Progenitor cell of endocrine pancreas (in vitro differentiated cells): Measurements from ENCODE around the gene AGRP. TPM values are rescaled to one million over a fixed set of nuclear protein-coding genes. Genes with fewer than 3 reads are reported as not detected.

ENCODE experiments used
- DNase-seq: peaks from one replicate; pipeline ENCODE4 v3.0.0; 2021; ENCODE audit warnings: low spot score; ENCODE audit not compliant: unreplicated experiment
- H3K27ac Mint-ChIP-seq: 2 replicates; pipeline ENCODE4 v1.8.0; 2021; ENCODE audit warnings: mild to moderate bottlenecking, moderate library complexity, mixed read lengths
- H3K27me3 Mint-ChIP-seq: 2 replicates; pipeline ENCODE4 v1.8.0; 2021; ENCODE audit warnings: mixed read lengths
- H3K36me3 Mint-ChIP-seq: 2 replicates; pipeline ENCODE4 v1.8.0; 2022; ENCODE audit warnings: mixed read lengths; ENCODE audit not compliant: insufficient read depth
- H3K4me1 Mint-ChIP-seq: 2 replicates; pipeline ENCODE4 v1.8.0; 2021; ENCODE audit warnings: low read depth, mixed read lengths
- H3K4me3 Mint-ChIP-seq: 2 replicates; pipeline ENCODE4 v1.8.0; 2021; ENCODE audit warnings: low read depth, mild to moderate bottlenecking, moderate library complexity, mixed read lengths
- H3K9me3 Mint-ChIP-seq: 2 replicates; pipeline ENCODE4 v1.8.0; 2021; ENCODE audit warnings: low read depth, mixed read lengths
- CTCF ChIP-seq: fragments of 200-600 bp; sonication (generic); IDR thresholded peaks from one replicate; pipeline ENCODE4 v1.5.0; 2021; ENCODE audit warnings: antibody characterized with exemption, mild to moderate bottlenecking; ENCODE audit not compliant: unreplicated experiment
- total RNA-seq: library from RNA; stranded (reverse); gene quantifications from 2 replicates; pipeline ENCODE4 v1.2.1, GENCODE V29; 2021

The AGRP gene
- total RNA-seq, 1 donor from 2014 or later = not detected

- Mint-ChIP-seq H3K4me3 (no peak overlapping the region), H3K27ac (no peak overlapping the region), H3K9me3 (no peaks in the 10 kb centered on the region), H3K27me3 (no peaks in the 10 kb centered on the region), H3K36me3 (no peaks in the 10 kb centered on the region), H3K4me1 (peaks cover 3% of the 10 kb centered on the region)
- TF ChIP-seq CTCF = no peak
- DNase-seq = no peak
Observed at GRCh38 chr16:67463691-67464090, 19.7 kb downstream of the AGRP start.

GRCh38 chr16:67463059-67463458, 20.3 kb downstream of the AGRP start:
- Mint-ChIP-seq H3K27me3 (no peaks in the 10 kb centered on the region), H3K9me3 (no peaks in the 10 kb centered on the region), H3K27ac (no peak overlapping the region), H3K36me3 (no peaks in the 10 kb centered on the region), H3K4me3 (no peak overlapping the region), H3K4me1 (peaks cover 3% of the 10 kb centered on the region)
- DNase-seq = no peak
- no peak for TF ChIP-seq CTCF

- no peak overlapping the region for H3K27ac Mint-ChIP-seq
- TF ChIP-seq CTCF = no peak
- H3K9me3 Mint-ChIP-seq = no peaks in the 10 kb centered on the region
- no peak overlapping the region for H3K4me3 Mint-ChIP-seq
- H3K36me3 Mint-ChIP-seq = no peaks in the 10 kb centered on the region
- no peak for DNase-seq
- H3K27me3 Mint-ChIP-seq = no peaks in the 10 kb centered on the region
- H3K4me1 Mint-ChIP-seq = peaks cover 3% of the 10 kb centered on the region
Observed at GRCh38 chr16:67462279-67462655, 21.1 kb downstream of the AGRP start.

GRCh38 chr16:67461600-67462278, 21.6 kb downstream of the AGRP start:
- Mint-ChIP-seq H3K4me1 (peaks cover 3% of the 10 kb centered on the region), H3K36me3 (no peaks in the 10 kb centered on the region), H3K27ac (no peak overlapping the region), H3K27me3 (no peaks in the 10 kb centered on the region), H3K4me3 (no peak overlapping the region), H3K9me3 (no peaks in the 10 kb centered on the region)
- TF ChIP-seq CTCF = no peak
- DNase-seq = no peak

- H3K27me3 Mint-ChIP-seq = no peaks in the 10 kb centered on the region
- H3K27ac Mint-ChIP-seq = no peak overlapping the region
- TF ChIP-seq CTCF = no peak
- H3K36me3 Mint-ChIP-seq = no peaks in the 10 kb centered on the region
- no peak overlapping the region for H3K4me3 Mint-ChIP-seq
- peaks cover 3% of the 10 kb centered on the region for H3K4me1 Mint-ChIP-seq
- no peaks in the 10 kb centered on the region for H3K9me3 Mint-ChIP-seq
- DNase-seq = no peak
Observed at GRCh38 chr16:67460961-67461360, 22.4 kb downstream of the AGRP start.
